HEK293 (cell line): ENCODE results near the gene ICE1.
A peak's percentile ranks its signal among the peaks of the same experiment; 100 is the strongest.
"Not testable (repeated sequence)": the region's sequence is repeated elsewhere in the genome, so short reads cannot be mapped to it uniquely, and the experiment has no call there.

Source experiments
- CTCF ChIA-PET: fragments of 350-600 bp; formaldehyde crosslinking; extraction: SDS; loops from one replicate; lab custom pipeline; 2021; ENCODE audit warnings: antibody characterized with exemption; lab: Yijun Ruan, JAX
- POLR2A ChIA-PET: fragments of 300-600 bp; formaldehyde crosslinking; extraction: SDS; loops from one replicate; lab custom pipeline; 2020; ENCODE audit warnings: antibody characterized with exemption, inconsistent platforms; lab: Yijun Ruan, JAX
- H3K27ac ChIP-seq: fragments of 200-500 bp; sonication (Bioruptor generic); 2 replicates; pipeline ENCODE4 v1.5.1; 2014; ENCODE audit warnings: low read depth, low read length, control low read depth, inconsistent platforms; ENCODE audit errors: extremely low read depth
- H3K36me3 ChIP-seq, 2 experiments: fragments of 200-500 bp in 1 of 2; sonication (Bioruptor generic) in 1 of 2; 1 replicate in 1 of 2; 2 replicates in 1 of 2; pipeline ENCODE4 v1.5.1; 2014 to 2017; ENCODE audit warnings: inconsistent platforms in 2 of 2, low read length in 2 of 2; ENCODE audit not compliant: control insufficient read depth in 2 of 2, insufficient read depth in 1 of 2
- H3K4me1 ChIP-seq: fragments of 200-500 bp; sonication (Bioruptor generic); 2 replicates; pipeline ENCODE4 v1.5.1; 2014; ENCODE audit warnings: mild to moderate bottlenecking, low read length, inconsistent platforms; ENCODE audit not compliant: control insufficient read depth, insufficient read depth
- H3K4me3 ChIP-seq: 2 replicates; pipeline ENCODE4 v1.5.1; 2011; ENCODE audit warnings: low read depth, mild to moderate bottlenecking, control low read depth, low read length, moderate library complexity
- H3K9me3 ChIP-seq: fragments of 200-500 bp; sonication (Bioruptor generic); 2 replicates; pipeline ENCODE4 v1.5.1; 2014; ENCODE audit warnings: low read depth, low read length, inconsistent platforms; ENCODE audit not compliant: control insufficient read depth, insufficient read depth
- KLF10 ChIP-seq: fragments of 450-650 bp; IDR thresholded peaks from 2 replicates; pipeline ENCODE4 v1.5.1; 2018; ENCODE audit warnings: missing biosample characterization, mild to moderate bottlenecking, missing genetic modification characterization
- SCRT1 ChIP-seq: fragments of 450-650 bp; formaldehyde crosslinking; IDR thresholded peaks from 2 replicates; pipeline ENCODE4 v1.5.1; 2016; ENCODE audit warnings: missing biosample characterization, missing genetic modification characterization, borderline replicate concordance
- SCRT2 ChIP-seq: fragments of 450-650 bp; formaldehyde crosslinking; IDR thresholded peaks from 2 replicates; pipeline ENCODE4 v1.5.1; 2016; ENCODE audit warnings: missing biosample characterization, missing genetic modification characterization
- ZBTB17 ChIP-seq: fragments of 450-650 bp; formaldehyde crosslinking; IDR thresholded peaks from 2 replicates; pipeline ENCODE4 v1.5.1; 2016; ENCODE audit warnings: missing biosample characterization, missing genetic modification characterization
- ZNF132 ChIP-seq: fragments of 450-650 bp; formaldehyde crosslinking; IDR thresholded peaks from 2 replicates; pipeline ENCODE4 v1.5.1; 2017; ENCODE audit warnings: missing biosample characterization, missing genetic modification characterization, borderline replicate concordance
- ZNF2 ChIP-seq: fragments of 450-650 bp; formaldehyde crosslinking; IDR thresholded peaks from 2 replicates; pipeline ENCODE4 v1.5.1; 2016; ENCODE audit warnings: missing biosample characterization, missing genetic modification characterization
- ZNF335 ChIP-seq: fragments of 450-650 bp; formaldehyde crosslinking; conservative IDR thresholded peaks from 2 replicates; pipeline ENCODE4 v1.5.1; 2016; ENCODE audit warnings: missing biosample characterization, missing genetic modification characterization
- ZNF366 ChIP-seq: fragments of 450-650 bp; formaldehyde crosslinking; conservative IDR thresholded peaks from 2 replicates; pipeline ENCODE4 v1.5.1; 2016; ENCODE audit warnings: missing biosample characterization, missing genetic modification characterization
- ZNF423 ChIP-seq: fragments of 450-650 bp; formaldehyde crosslinking; IDR thresholded peaks from 2 replicates; pipeline ENCODE4 v1.5.1; 2016; ENCODE audit warnings: missing biosample characterization, missing genetic modification characterization
- ZNF561 ChIP-seq: fragments of 450-650 bp; IDR thresholded peaks from 2 replicates; pipeline ENCODE4 v1.5.1; 2018; ENCODE audit warnings: missing biosample characterization, missing genetic modification characterization, borderline replicate concordance
- ZNF654 ChIP-seq: fragments of 450-650 bp; formaldehyde crosslinking; IDR thresholded peaks from 2 replicates; pipeline ENCODE4 v1.5.1; 2016; ENCODE audit warnings: low read depth, missing biosample characterization, missing genetic modification characterization
- ZNF677 ChIP-seq: fragments of 450-650 bp; IDR thresholded peaks from 2 replicates; pipeline ENCODE4 v1.5.0; 2018; ENCODE audit warnings: missing biosample characterization, mild to moderate bottlenecking, missing genetic modification characterization, moderate library complexity
- TF ChIP-seq, protein P1 (sequence below): fragments of 450-650 bp; formaldehyde crosslinking; IDR thresholded peaks from 2 replicates; pipeline ENCODE4 v1.5.1; 2016; ENCODE audit warnings: missing biosample characterization, missing genetic modification characterization, low read depth
- TF ChIP-seq, protein P2 (sequence below): fragments of 450-650 bp; formaldehyde crosslinking; IDR thresholded peaks from 2 replicates; pipeline ENCODE4 v1.5.1; 2016; ENCODE audit warnings: missing biosample characterization, missing genetic modification characterization
- TF ChIP-seq, protein P3 (sequence below): fragments of 450-650 bp; formaldehyde crosslinking; IDR thresholded peaks from 2 replicates; pipeline ENCODE4 v1.5.1; 2016; ENCODE audit warnings: missing biosample characterization, missing genetic modification characterization

ICE1 gene

DNA sequence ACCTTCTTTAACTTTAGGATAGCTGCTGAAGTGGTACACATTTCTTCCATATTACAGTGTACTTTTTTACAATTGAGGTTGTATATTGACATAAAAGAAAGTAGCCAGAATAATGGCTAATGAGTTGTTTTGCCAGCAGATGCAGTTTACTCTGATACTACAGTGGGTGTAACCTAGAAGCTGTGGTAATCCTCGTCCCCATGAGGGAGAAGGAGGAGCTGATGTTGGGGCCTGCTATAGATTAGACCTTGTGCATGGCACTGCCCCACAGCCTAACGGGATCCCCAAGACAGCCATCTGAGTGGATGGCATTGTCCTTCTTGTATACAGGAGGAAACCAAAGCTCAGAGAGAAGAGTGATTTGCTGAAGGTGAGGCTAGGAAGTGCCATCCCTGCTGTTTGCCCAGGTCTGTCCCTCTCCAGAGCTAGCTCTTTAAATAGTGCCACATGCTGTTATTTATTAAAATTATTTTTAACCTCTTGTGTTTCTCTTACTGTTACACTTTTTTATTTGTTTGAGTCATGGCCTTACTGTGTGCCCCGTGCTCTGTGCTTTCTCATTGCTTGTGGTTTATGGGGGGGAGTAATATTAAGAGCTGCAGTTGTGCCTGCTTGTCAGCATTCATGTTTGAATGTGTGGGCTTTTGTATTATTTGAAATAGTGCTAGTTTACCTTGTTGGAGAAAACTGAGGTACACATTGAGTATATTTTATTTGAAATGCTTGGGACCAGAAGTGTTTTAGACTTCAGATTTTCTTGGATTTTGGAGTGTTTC, 65.3 kb downstream of the ICE1 start (continued):
- TF ChIP-seq, protein P1, sequence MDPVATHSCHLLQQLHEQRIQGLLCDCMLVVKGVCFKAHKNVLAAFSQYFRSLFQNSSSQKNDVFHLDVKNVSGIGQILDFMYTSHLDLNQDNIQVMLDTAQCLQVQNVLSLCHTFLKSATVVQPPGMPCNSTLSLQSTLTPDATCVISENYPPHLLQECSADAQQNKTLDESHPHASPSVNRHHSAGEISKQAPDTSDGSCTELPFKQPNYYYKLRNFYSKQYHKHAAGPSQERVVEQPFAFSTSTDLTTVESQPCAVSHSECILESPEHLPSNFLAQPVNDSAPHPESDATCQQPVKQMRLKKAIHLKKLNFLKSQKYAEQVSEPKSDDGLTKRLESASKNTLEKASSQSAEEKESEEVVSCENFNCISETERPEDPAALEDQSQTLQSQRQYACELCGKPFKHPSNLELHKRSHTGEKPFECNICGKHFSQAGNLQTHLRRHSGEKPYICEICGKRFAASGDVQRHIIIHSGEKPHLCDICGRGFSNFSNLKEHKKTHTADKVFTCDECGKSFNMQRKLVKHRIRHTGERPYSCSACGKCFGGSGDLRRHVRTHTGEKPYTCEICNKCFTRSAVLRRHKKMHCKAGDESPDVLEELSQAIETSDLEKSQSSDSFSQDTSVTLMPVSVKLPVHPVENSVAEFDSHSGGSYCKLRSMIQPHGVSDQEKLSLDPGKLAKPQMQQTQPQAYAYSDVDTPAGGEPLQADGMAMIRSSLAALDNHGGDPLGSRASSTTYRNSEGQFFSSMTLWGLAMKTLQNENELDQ (tag by site-specific recombination): no peak

DNA sequence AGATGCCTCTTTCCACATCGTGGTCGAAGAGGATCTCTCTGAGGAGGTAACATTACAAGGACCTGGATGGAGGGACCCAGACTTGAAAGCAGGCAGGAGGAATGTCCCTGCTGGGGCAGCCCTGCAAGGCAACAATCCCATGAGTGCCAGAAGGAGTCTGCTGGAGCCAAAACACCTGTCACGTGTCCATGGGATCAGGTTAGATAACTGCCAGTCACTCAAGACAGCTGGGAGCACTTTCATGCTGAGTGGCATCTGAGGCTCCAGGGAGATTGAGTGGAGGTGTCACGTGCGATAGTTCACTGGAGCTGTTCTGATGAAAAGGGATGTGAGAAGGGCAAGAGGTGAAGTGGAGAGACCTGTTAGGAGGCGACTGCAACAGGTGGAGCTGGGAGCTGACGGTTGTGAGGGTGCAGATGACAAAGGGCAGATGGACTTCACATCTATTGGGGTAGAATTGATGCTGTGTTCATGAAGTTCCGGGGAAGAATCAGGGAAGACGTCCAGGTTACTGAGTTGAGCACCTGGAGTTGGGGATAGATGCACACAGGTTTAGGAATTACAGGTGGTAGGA, 68.4 kb downstream of the ICE1 start:
- TF ChIP-seq SCRT2 (tag by site-specific recombination): peak; percentile 91
- peak; percentile 89 for TF ChIP-seq SCRT1 (tag by site-specific recombination)
- no peak for TF ChIP-seq ZNF677 (tag by site-specific recombination)
- TF ChIP-seq, protein P2, sequence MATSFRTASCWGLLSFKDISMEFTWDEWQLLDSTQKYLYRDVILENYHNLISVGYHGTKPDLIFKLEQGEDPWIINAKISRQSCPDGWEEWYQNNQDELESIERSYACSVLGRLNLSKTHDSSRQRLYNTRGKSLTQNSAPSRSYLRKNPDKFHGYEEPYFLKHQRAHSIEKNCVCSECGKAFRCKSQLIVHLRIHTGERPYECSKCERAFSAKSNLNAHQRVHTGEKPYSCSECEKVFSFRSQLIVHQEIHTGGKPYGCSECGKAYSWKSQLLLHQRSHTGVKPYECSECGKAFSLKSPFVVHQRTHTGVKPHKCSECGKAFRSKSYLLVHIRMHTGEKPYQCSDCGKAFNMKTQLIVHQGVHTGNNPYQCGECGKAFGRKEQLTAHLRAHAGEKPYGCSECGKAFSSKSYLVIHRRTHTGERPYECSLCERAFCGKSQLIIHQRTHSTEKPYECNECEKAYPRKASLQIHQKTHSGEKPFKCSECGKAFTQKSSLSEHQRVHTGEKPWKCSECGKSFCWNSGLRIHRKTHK (tag by site-specific recombination): no peak
- no peak for TF ChIP-seq KLF10 (tag by site-specific recombination)
- no peak for TF ChIP-seq ZNF132 (tag by site-specific recombination)
- ChIA-PET CTCF (interaction anchor here (0.5 to 1.5 kb wide), 6 partner anchors 7 to 1720 kb away, joined by 3 to 9 read pairs (median 4); no protein-coding TSS in a partner anchor), POLR2A (no interaction called here)
- H3K36me3 ChIP-seq: peaks cover 10 to 34% of the 10 kb centered on the region in 2 experiments; a peak in 2 of 3 replicates
- H3K4me1 ChIP-seq: peaks cover 5% of the 10 kb centered on the region
- H3K27ac ChIP-seq: no peak overlapping the region
- H3K9me3 ChIP-seq: no peaks in the 10 kb centered on the region
- no peak overlapping the region for H3K4me3 ChIP-seq

GRCh38 chr5:5492087-5492933, 69.8 kb downstream of the ICE1 start:
- Histone ChIP-seq H3K9me3 (no peaks in the 10 kb centered on the region), H3K4me3 (no peak overlapping the region), H3K27ac (no peak overlapping the region), H3K4me1 (peaks cover 5% of the 10 kb centered on the region), H3K36me3 (peaks cover 10 to 20% of the 10 kb centered on the region in 2 experiments; a peak in 2 of 3 replicates)
- TF ChIP-seq ZNF561 (tag by site-specific recombination) (no peak; the same call in 1 of the 2 replicates), ZNF366 (tag by site-specific recombination) (peak; percentile 68), ZNF423 (tag by site-specific recombination) (no peak), ZNF335 (tag by site-specific recombination) (peak; percentile 35; the same call in 1 of the 2 replicates), ZNF2 (tag by site-specific recombination) (0 out of 2 replicates have a peak, but pooled peaks have one; percentile 18), ZBTB17 (tag by site-specific recombination) (0 out of 2 replicates have a peak, but pooled peaks have one; percentile 30), ZNF654 (peak; percentile 99)
- TF ChIP-seq, protein P3, sequence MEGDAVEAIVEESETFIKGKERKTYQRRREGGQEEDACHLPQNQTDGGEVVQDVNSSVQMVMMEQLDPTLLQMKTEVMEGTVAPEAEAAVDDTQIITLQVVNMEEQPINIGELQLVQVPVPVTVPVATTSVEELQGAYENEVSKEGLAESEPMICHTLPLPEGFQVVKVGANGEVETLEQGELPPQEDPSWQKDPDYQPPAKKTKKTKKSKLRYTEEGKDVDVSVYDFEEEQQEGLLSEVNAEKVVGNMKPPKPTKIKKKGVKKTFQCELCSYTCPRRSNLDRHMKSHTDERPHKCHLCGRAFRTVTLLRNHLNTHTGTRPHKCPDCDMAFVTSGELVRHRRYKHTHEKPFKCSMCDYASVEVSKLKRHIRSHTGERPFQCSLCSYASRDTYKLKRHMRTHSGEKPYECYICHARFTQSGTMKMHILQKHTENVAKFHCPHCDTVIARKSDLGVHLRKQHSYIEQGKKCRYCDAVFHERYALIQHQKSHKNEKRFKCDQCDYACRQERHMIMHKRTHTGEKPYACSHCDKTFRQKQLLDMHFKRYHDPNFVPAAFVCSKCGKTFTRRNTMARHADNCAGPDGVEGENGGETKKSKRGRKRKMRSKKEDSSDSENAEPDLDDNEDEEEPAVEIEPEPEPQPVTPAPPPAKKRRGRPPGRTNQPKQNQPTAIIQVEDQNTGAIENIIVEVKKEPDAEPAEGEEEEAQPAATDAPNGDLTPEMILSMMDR (tag by site-specific recombination): peak; percentile 44; the same call in 1 of the 2 replicates
- POLR2A ChIA-PET: no interaction called here
- CTCF ChIA-PET: interaction anchor here (0.6 to 1.4 kb wide), 8 partner anchors 9 to 995 kb away, joined by 3 to 7 read pairs (median 3); no protein-coding TSS in a partner anchor

DNA sequence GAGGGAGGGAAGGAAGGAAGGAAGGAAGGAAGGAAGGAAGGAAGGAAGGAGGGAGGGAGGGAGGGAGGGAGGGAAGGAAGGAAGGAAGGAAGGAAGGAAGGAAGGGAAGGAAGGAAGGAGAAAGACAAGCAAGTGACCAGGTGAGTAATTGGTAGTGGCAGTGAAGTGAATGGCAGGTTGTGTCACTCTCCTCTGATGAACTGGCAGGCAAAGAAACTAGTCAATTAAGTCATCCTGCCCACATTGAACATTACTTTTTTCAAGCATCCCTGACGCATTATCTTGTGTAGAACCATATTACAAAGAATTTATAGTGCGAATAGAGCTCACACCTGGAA, 70.4 kb downstream of the ICE1 start:
- POLR2A ChIA-PET, H3K4me1 ChIP-seq, H3K9me3 ChIP-seq, H3K4me3 ChIP-seq, H3K27ac ChIP-seq: not testable (repeated sequence)
- CTCF ChIA-PET: interaction anchor here (0.7 to 1.3 kb wide), 3 partner anchors 12 to 1082 kb away, joined by 3 to 4 read pairs (median 4); no protein-coding TSS in a partner anchor
- peaks cover 9 to 16% of the 10 kb centered on the region in 2 experiments; a peak in 2 of 3 replicates for H3K36me3 ChIP-seq
